GM23338 (cell line): ENCODE results near the gene CACNA2D2.

Source experiments
- CTCF ChIP-seq, 2 experiments: fragments of 200-600 bp in 1 of 2; sonication (generic) in 1 of 2; conservative IDR thresholded peaks; 2 replicates each; pipeline versions ENCODE4 v1.5.1 to v1.6.1; 2016 to 2017; ENCODE audit warnings: antibody characterized with exemption in 2 of 2, low read depth in 2 of 2, mild to moderate bottlenecking in 2 of 2, moderate library complexity in 1 of 2
- JUNB ChIP-seq: IDR thresholded peaks from one replicate; pipeline ENCODE4 v1.6.1; 2016; ENCODE audit warnings: antibody characterized with exemption; ENCODE audit not compliant: unreplicated experiment
- POLR2AphosphoS5 ChIP-seq: IDR thresholded peaks from 2 replicates; pipeline ENCODE4 v1.6.1; 2016; ENCODE audit warnings: antibody characterized with exemption, low read depth
- REST ChIP-seq: IDR thresholded peaks from one replicate; pipeline ENCODE4 v1.6.1; 2018; ENCODE audit warnings: antibody characterized with exemption; ENCODE audit not compliant: unreplicated experiment

- TF ChIP-seq REST (no peak), JUNB (no peak), CTCF (conservative IDR thresholded peaks at IDR 0.05; ENCODE audit: low read depth in 2 of 2) (peak; percentile 29 to 32; a peak in 3 of 4 replicates), POLR2AphosphoS5 (no peak)
These were observed 630 bp downstream of the CACNA2D2 start for GRCh38 chr3:50502584-50503423.
